ENCODE measurements around the gene VPS11.

Gene VPS11

GRCh38 chr11:119126675-119127268 is 59.2 kb downstream of the VPS11 start:
- no peak for FAIRE-seq
- no peak for DNase-seq (ENCODE audit: insufficient read length, low spot score)
- TF ChIP-seq, protein P1, sequence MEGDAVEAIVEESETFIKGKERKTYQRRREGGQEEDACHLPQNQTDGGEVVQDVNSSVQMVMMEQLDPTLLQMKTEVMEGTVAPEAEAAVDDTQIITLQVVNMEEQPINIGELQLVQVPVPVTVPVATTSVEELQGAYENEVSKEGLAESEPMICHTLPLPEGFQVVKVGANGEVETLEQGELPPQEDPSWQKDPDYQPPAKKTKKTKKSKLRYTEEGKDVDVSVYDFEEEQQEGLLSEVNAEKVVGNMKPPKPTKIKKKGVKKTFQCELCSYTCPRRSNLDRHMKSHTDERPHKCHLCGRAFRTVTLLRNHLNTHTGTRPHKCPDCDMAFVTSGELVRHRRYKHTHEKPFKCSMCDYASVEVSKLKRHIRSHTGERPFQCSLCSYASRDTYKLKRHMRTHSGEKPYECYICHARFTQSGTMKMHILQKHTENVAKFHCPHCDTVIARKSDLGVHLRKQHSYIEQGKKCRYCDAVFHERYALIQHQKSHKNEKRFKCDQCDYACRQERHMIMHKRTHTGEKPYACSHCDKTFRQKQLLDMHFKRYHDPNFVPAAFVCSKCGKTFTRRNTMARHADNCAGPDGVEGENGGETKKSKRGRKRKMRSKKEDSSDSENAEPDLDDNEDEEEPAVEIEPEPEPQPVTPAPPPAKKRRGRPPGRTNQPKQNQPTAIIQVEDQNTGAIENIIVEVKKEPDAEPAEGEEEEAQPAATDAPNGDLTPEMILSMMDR (IDR thresholded peaks at IDR 0.05; ENCODE audit: insufficient read depth, missing control alignments) = no peak

DNA sequence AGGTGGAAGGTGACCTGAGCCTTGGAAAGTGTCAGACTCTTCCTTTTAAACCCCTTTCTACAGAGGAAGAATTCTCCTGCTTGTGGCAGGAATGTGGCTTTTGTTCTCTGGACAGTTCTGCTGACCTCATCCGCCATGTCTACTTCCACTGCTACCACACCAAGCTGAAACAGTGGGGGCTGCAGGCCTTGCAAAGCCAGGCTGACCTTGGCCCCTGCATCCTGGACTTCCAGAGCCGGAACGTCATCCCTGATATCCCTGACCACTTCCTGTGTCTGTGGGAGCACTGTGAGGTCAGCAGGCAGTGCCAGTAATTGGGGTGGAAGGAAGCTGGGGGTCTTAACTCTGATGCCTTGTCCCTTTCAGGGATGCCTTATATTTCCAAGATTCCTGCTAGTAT is 63.0 kb downstream of the VPS11 start:
- TF ChIP-seq, protein P1 (IDR thresholded peaks at IDR 0.05; ENCODE audit: insufficient read depth, missing control alignments) = no peak
- DNase-seq (ENCODE audit: insufficient read length, low spot score) (no peak), FAIRE-seq (no peak)
